GM13976 (cell line): Measurements from ENCODE around the gene CD93.

Experiments used
- DNase-seq: peaks from one replicate; pipeline ENCODE4 v3.0.0; 2012; ENCODE audit warnings: low spot score
- CTCF ChIP-seq: IDR thresholded peaks from 2 replicates; pipeline ENCODE4 v1.5.1; 2012; ENCODE audit warnings: borderline replicate concordance, mild to moderate bottlenecking; ENCODE audit not compliant: insufficient read depth; ENCODE audit errors: extremely low read depth, missing control alignments, control extremely low read depth
- in situ Hi-C: fragments of 300-500 bp; cut with MboI; formaldehyde crosslinking; loops from one replicate; pipeline ENCODE4 v1.12.0; 2022; ENCODE audit warnings: low sequenced_read_pairs, mixed read lengths, inconsistent platforms; ENCODE audit not compliant: unreplicated experiment

CD93 gene

GRCh38 chr20:23090147-23090546 is 4.0 kb upstream of the CD93 start:
- TF ChIP-seq CTCF: no peak
- in situ Hi-C loops: no loop called here
- DNase-seq: no peak

- DNase-seq: no peak
- in situ Hi-C loops: no loop called here
- no peak for TF ChIP-seq CTCF
Measured at GRCh38 chr20:23088866-23089265, 2.7 kb upstream of the CD93 start.

GRCh38 chr20:23087587-23088251 is 1.6 kb upstream of the CD93 start:
- TF ChIP-seq CTCF: no peak
- no peak for DNase-seq
- in situ Hi-C loops: no loop called here

GRCh38 chr20:23086931-23087411 is 847 bp upstream of the CD93 start:
- TF ChIP-seq CTCF: no peak
- DNase-seq: no peak
- in situ Hi-C loops: no loop called here

- no peak for DNase-seq
- in situ Hi-C loops: no loop called here
- no peak for TF ChIP-seq CTCF
Measured at GRCh38 chr20:23085436-23086055, 578 bp downstream of the CD93 start.

- TF ChIP-seq CTCF: no peak
- no peak for DNase-seq
- in situ Hi-C loops: no loop called here
Measured at GRCh38 chr20:23084845-23085365, 1.2 kb downstream of the CD93 start.
